Activated CD4-positive, alpha-beta memory T cell treated with anti-CD3 and anti-CD28 coated beads for 36 hours (primary cell): ENCODE results near the gene INSR. TPM values are rescaled to one million over a fixed set of nuclear protein-coding genes. Genes with fewer than 3 reads are reported as not detected.

ENCODE experiments used
- CTCF ChIA-PET: fragments of 350-600 bp; sonication (Branson Sonifier 250); formaldehyde crosslinking; loops from one replicate; lab custom pipeline; 2021; ENCODE audit warnings: antibody characterized with exemption, inconsistent platforms; lab: Charles Lee
- POLR2A ChIA-PET: fragments of 350-600 bp; sonication (Branson Sonifier 250); formaldehyde crosslinking; loops from one replicate; lab custom pipeline; 2021; ENCODE audit warnings: antibody characterized with exemption; lab: Charles Lee
- DNase-seq: peaks from one replicate; pipeline ENCODE4 v3.0.0-alpha.2; 2020
- H3K27ac Mint-ChIP-seq: one replicate; pipeline ENCODE4 v1.8.0; 2021; ENCODE audit warnings: mixed read lengths
- H3K27me3 Mint-ChIP-seq: one replicate; pipeline ENCODE4 v1.8.0; 2021; ENCODE audit warnings: mixed read lengths
- H3K36me3 Mint-ChIP-seq: one replicate; pipeline ENCODE4 v1.8.0; 2021; ENCODE audit warnings: mixed read lengths
- H3K4me1 Mint-ChIP-seq: one replicate; pipeline ENCODE4 v1.8.0; 2021; ENCODE audit warnings: low read depth, mixed read lengths
- H3K4me3 Mint-ChIP-seq: one replicate; pipeline ENCODE4 v1.8.0; 2021; ENCODE audit warnings: mild to moderate bottlenecking, mixed read lengths
- H3K9me3 Mint-ChIP-seq: one replicate; pipeline ENCODE4 v1.8.0; 2021; ENCODE audit warnings: mixed read lengths
- intact Hi-C: fragments of 100-400 bp; cut with micrococcal nuclease; formaldehyde crosslinking; loops from one replicate; pipeline ENCODE4 v1.15.1; 2023
- total RNA-seq, 2 experiments: library from RNA; stranded (reverse); gene quantifications; one replicate each; pipeline ENCODE4 v1.2.3, GENCODE V29; 2021

INSR gene
- total RNA-seq, 2 experiments from 2014 or later, result 2.9 to 3.3 TPM

GRCh38 chr19:7292950-7293761, 1.1 kb downstream of the INSR start:
- H3K4me3 Mint-ChIP-seq, result peak overlapping the region; percentile 50
- intact Hi-C loops, result no loop called here
- H3K9me3 Mint-ChIP-seq, result no peaks in the 10 kb centered on the region
- H3K27ac Mint-ChIP-seq, result no peak overlapping the region
- peaks cover 6% of the 10 kb centered on the region for H3K4me1 Mint-ChIP-seq
- peak; percentile 13 for DNase-seq
- POLR2A ChIA-PET, result no interaction called here
- CTCF ChIA-PET, result interaction anchor here (0.9 to 1.1 kb wide), 2 partner anchors 48 to 144 kb away, joined by 3 to 6 read pairs; no protein-coding TSS in a partner anchor
- no peaks in the 10 kb centered on the region for H3K36me3 Mint-ChIP-seq
- peaks cover 40% of the 10 kb centered on the region for H3K27me3 Mint-ChIP-seq

GRCh38 chr19:7292352-7292949, 1.8 kb downstream of the INSR start:
- intact Hi-C loops, result no loop called here
- ChIA-PET CTCF (no interaction called here), POLR2A (no interaction called here)
- Mint-ChIP-seq H3K4me1 (peaks cover 6% of the 10 kb centered on the region), H3K27ac (no peak overlapping the region), H3K36me3 (no peaks in the 10 kb centered on the region), H3K4me3 (peak overlapping the region; percentile 50), H3K27me3 (peaks cover 36% of the 10 kb centered on the region), H3K9me3 (no peaks in the 10 kb centered on the region)
- no peak for DNase-seq

GRCh38 chr19:7288977-7289376, 5.2 kb downstream of the INSR start:
- Mint-ChIP-seq H3K4me3 (no peak overlapping the region), H3K9me3 (no peaks in the 10 kb centered on the region), H3K27ac (no peak overlapping the region), H3K4me1 (peaks cover 3% of the 10 kb centered on the region), H3K36me3 (no peaks in the 10 kb centered on the region), H3K27me3 (peaks cover 15% of the 10 kb centered on the region)
- no peak for DNase-seq
- intact Hi-C loops, result no loop called here
- CTCF ChIA-PET, result interaction anchor here (0.6 to 1.2 kb wide), 4 partner anchors 26 to 955 kb away, joined by 3 to 6 read pairs (median 3); no protein-coding TSS in a partner anchor
- POLR2A ChIA-PET, result interaction anchor here (0.6 kb wide), 1 partner anchor 749 kb away, joined by 3 read pairs; no protein-coding TSS in a partner anchor

GRCh38 chr19:7288131-7288530, 6.1 kb downstream of the INSR start:
- Mint-ChIP-seq H3K36me3 (no peaks in the 10 kb centered on the region), H3K9me3 (no peaks in the 10 kb centered on the region), H3K4me1 (peaks cover 2% of the 10 kb centered on the region), H3K27ac (no peak overlapping the region), H3K4me3 (no peak overlapping the region), H3K27me3 (peaks cover 13% of the 10 kb centered on the region)
- CTCF ChIA-PET, result interaction anchor here (0.6 kb wide), 1 partner anchor 47 kb away, joined by 5 read pairs; no protein-coding TSS in a partner anchor
- intact Hi-C loops, result no loop called here
- DNase-seq, result no peak
- POLR2A ChIA-PET, result interaction anchor here (0.7 kb wide), 1 partner anchor 10 kb away, joined by 3 read pairs; no protein-coding TSS in a partner anchor

GRCh38 chr19:7287722-7288121, 6.5 kb downstream of the INSR start:
- no peak overlapping the region for H3K4me3 Mint-ChIP-seq
- intact Hi-C loops, result no loop called here
- DNase-seq, result no peak
- ChIA-PET CTCF (interaction anchor here (0.6 kb wide), 1 partner anchor 47 kb away, joined by 5 read pairs; no protein-coding TSS in a partner anchor), POLR2A (interaction anchor here (0.7 kb wide), 1 partner anchor 9 kb away, joined by 3 read pairs; no protein-coding TSS in a partner anchor)
- H3K27ac Mint-ChIP-seq, result no peak overlapping the region
- H3K27me3 Mint-ChIP-seq, result peaks cover 9% of the 10 kb centered on the region
- no peaks in the 10 kb centered on the region for H3K9me3 Mint-ChIP-seq
- no peaks in the 10 kb centered on the region for H3K36me3 Mint-ChIP-seq
- H3K4me1 Mint-ChIP-seq, result no peaks in the 10 kb centered on the region

GRCh38 chr19:7280940-7281666, 13.1 kb downstream of the INSR start:
- DNase-seq, result no peak
- H3K4me1 Mint-ChIP-seq, result no peaks in the 10 kb centered on the region
- H3K27me3 Mint-ChIP-seq, result no peaks in the 10 kb centered on the region
- ChIA-PET CTCF (no interaction called here), POLR2A (no interaction called here)
- intact Hi-C loops, result no loop called here
- H3K36me3 Mint-ChIP-seq, result no peaks in the 10 kb centered on the region
- no peak overlapping the region for H3K4me3 Mint-ChIP-seq
- H3K27ac Mint-ChIP-seq, result no peak overlapping the region
- no peaks in the 10 kb centered on the region for H3K9me3 Mint-ChIP-seq

- Mint-ChIP-seq H3K9me3 (no peaks in the 10 kb centered on the region), H3K4me3 (no peak overlapping the region)
Measured at GRCh38 chr19:7272856-7273578, 21.2 kb downstream of the INSR start.

GRCh38 chr19:7268705-7269098, 25.5 kb downstream of the INSR start:
- H3K27ac Mint-ChIP-seq, result no peak overlapping the region
- H3K9me3 Mint-ChIP-seq, result no peaks in the 10 kb centered on the region
- H3K36me3 Mint-ChIP-seq, result no peaks in the 10 kb centered on the region
- no peak for DNase-seq
- CTCF ChIA-PET, result no interaction called here
- peaks cover 3% of the 10 kb centered on the region for H3K27me3 Mint-ChIP-seq
- intact Hi-C loops, result no loop called here
- H3K4me1 Mint-ChIP-seq, result no peaks in the 10 kb centered on the region
- POLR2A ChIA-PET, result no interaction called here
- H3K4me3 Mint-ChIP-seq, result no peak overlapping the region

More at GRCh38 chr19:7272856-7273578, 21.2 kb downstream of the INSR start:
- ChIA-PET CTCF (interaction anchor here (0.6 to 0.7 kb wide), 2 partner anchors 373 to 1185 kb away, joined by 3 read pairs; no protein-coding TSS in a partner anchor), POLR2A (interaction anchor here (0.6 kb wide), 1 partner anchor 49 kb away, joined by 5 read pairs; no protein-coding TSS in a partner anchor)
- intact Hi-C loops, result no loop called here
- Mint-ChIP-seq H3K27me3 (peaks cover 3% of the 10 kb centered on the region), H3K4me1 (no peaks in the 10 kb centered on the region), H3K27ac (no peak overlapping the region), H3K36me3 (no peaks in the 10 kb centered on the region)
- no peak for DNase-seq

GRCh38 chr19:7267792-7268704, 26.2 kb downstream of the INSR start:
- intact Hi-C loops, result no loop called here
- CTCF ChIA-PET, result interaction anchor here (1.0 kb wide), 1 partner anchor 73 kb away, joined by 3 read pairs; no protein-coding TSS in a partner anchor
- peaks cover 3% of the 10 kb centered on the region for H3K27me3 Mint-ChIP-seq
- no peaks in the 10 kb centered on the region for H3K36me3 Mint-ChIP-seq
- DNase-seq, result no peak
- no peak overlapping the region for H3K27ac Mint-ChIP-seq
- H3K4me1 Mint-ChIP-seq, result no peaks in the 10 kb centered on the region
- POLR2A ChIA-PET, result no interaction called here
- no peaks in the 10 kb centered on the region for H3K9me3 Mint-ChIP-seq
- H3K4me3 Mint-ChIP-seq, result no peak overlapping the region

- Mint-ChIP-seq H3K4me3 (no peak overlapping the region), H3K27me3 (peaks cover 3% of the 10 kb centered on the region), H3K27ac (no peak overlapping the region), H3K9me3 (no peaks in the 10 kb centered on the region), H3K4me1 (no peaks in the 10 kb centered on the region), H3K36me3 (no peaks in the 10 kb centered on the region)
- intact Hi-C loops, result no loop called here
- POLR2A ChIA-PET, result no interaction called here
- CTCF ChIA-PET, result interaction anchor here (0.6 kb wide), 1 partner anchor 25 kb away, joined by 3 read pairs; no protein-coding TSS in a partner anchor
- DNase-seq, result no peak
Measured at GRCh38 chr19:7266832-7267231, 27.4 kb downstream of the INSR start.
